Stimulated activated CD4-positive, alpha-beta T cell treated with anti-CD3 and anti-CD28 coated beads, Interleukin-2, amount 100 ng/mL, for 48 hours (primary cell): ENCODE results near the gene UBAP1L.
"Not testable (repeated sequence)": the region's sequence is repeated elsewhere in the genome, so short reads cannot be mapped to it uniquely, and the experiment has no call there.

Source experiments
- DNase-seq, 2 donors: peaks; one replicate each; pipeline ENCODE4 v3.0.0-alpha.2; 2020

Gene UBAP1L

GRCh38 chr15:65115086-65115485 is at the start of gene UBAP1L:
Gene UBAP1L (minus strand): TSS chr15:65115200. CDS start chr15:65106215, 8,985 bp downstream.
- no peak for DNase-seq

DNA sequence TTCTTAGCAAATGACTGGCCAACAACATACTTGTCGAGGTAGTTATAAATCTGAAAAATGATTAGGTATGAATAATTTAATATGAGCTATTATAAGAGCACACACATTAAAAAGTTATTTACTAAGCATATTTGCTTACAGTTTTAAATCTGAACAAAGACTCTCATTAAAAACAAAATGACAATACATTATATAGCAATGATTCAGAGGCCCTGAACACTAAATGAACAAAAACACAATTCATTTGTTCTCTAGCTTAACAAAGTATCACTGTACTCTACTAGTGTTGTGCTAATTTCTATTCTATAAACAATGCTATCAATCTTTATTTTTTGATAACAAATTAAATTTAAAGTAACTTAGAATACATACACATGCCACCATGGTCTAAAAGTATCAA is 49.1 kb upstream of the UBAP1L start:
- DNase-seq, result no peak

DNA sequence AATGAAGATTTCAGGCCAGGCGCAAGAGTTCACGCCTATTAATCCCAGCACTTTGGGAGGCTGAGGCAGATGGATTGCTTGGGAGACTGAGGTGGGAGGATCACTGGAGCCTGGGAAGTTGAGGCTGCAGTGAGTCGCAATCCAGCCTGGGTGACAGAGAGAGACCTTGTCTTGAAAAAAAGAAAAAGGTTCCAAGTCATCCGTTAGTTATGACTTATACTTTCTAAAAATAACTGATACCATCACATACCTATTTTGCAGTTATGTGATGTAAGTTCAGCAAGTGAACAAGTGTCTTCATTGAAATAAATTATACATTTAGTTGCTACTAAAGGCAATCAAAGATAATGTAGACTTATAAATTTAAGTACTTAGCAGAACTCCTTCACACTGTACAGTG is 48.0 kb upstream of the UBAP1L start:
- no peak for DNase-seq

DNA sequence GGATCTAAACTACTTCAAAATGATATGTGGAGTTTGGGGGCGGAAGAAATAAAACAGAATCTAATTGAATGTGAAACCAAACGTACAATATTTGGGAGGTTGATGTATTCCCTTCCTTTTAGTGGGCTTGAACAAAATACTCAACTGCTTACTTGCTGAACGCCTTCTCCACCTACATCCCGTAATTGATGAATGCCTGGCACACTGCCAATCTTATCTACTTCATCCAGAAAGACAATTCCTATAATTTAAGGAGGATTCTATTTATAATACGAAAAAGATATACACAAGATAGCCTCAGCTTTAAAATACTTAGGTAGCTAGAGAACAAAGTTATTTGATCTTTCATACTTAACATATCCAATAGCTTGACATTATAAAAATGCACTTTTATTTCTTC is 41.7 kb upstream of the UBAP1L start:
- no peak for DNase-seq

GRCh38 chr15:65154720-65155119 is 39.7 kb upstream of the UBAP1L start:
- no peak for DNase-seq

DNA sequence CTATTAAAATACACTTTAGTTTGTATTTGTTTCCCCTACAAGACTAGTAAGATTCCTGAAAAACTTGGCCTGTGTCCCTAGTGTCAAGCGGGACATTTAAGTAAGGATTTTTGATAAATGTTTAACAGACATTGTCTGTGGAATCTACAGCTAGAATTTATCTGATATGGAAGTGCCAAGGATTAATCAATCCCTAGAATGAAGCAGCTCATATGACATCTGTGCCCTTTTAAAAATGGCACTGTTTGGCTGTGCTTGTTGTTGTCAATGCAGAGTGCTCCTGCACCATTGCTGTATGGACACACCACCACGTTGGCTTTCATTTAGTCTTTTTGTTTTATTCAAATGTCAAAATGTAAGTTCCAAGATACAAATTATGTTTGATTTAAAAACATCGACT is 32.9 kb upstream of the UBAP1L start:
- no peak for DNase-seq

- no peak for DNase-seq
Observed at GRCh38 chr15:65146438-65146837, 31.4 kb upstream of the UBAP1L start.

DNA sequence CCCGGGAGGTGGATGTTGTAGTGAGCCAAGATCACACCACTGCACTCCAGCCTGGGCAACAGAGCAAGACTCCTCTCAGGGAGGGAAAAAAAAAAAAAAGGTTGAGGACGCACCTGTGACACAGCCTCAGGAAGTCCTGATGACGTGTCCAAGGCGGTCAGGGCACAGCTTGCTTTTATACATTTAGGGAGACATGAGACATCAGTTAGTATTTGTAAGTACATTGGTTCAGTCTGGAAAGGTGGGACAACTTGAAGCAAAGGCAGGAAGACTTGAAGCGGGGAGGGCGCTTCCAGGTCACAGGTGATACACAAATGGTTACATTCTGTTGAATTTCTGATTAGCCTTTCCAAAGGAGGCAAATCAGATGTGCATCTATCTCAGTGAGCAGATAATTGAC is 23.6 kb upstream of the UBAP1L start:
- not testable (repeated sequence) for DNase-seq

DNA sequence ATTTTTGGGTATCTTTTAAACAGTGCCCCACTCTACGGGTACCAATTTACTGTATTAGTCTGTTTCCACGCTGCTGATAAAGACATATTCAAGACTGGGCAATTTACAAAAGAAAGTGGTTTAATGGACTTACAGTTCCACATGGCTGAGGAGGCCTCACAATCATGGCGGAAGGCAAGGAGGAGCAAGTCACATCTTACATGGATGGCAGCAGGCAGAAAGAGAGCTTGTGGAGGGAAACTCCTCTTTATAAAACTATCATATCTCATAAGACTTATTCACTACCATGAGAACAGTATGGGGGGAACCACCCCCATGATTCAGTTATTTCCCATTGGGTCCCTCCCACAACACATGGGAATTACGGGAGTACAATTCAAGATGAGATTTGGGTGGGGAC is 22.9 kb upstream of the UBAP1L start:
- not testable (repeated sequence) for DNase-seq

- not testable (repeated sequence) for DNase-seq
Observed at GRCh38 chr15:65137089-65137488, 22.1 kb upstream of the UBAP1L start.

DNA sequence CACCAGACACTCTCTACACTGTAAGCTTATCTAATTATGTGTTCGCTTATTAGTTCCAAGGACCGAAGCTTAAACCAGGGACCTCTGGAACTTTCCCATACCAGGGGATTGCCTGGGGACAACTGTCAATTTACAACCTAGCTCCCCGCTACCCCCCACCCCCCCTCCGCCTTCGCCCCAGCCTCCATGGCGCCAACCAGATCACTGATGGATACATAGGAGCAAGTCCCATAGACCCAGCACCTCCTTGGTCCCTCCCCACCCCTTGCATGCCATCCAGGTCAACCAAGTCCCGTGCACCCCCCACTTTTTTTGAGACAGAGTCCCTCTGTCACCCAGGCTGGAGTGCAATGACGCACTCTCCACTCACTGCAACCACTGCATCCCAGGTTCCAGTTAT is 19.5 kb upstream of the UBAP1L start:
- no peak for DNase-seq

- DNase-seq, result peak; percentile 63 to 70
Observed at GRCh38 chr15:65133548-65134200, 18.7 kb upstream of the UBAP1L start, which contains the start of gene PDCD7. Gene PDCD7 (minus strand): TSS chr15:65133808. CDS start chr15:65133781, 27 bp downstream.

GRCh38 chr15:65132878-65133547 is 18.0 kb upstream of the UBAP1L start:
- peak; percentile 10 to 14 for DNase-seq

DNA sequence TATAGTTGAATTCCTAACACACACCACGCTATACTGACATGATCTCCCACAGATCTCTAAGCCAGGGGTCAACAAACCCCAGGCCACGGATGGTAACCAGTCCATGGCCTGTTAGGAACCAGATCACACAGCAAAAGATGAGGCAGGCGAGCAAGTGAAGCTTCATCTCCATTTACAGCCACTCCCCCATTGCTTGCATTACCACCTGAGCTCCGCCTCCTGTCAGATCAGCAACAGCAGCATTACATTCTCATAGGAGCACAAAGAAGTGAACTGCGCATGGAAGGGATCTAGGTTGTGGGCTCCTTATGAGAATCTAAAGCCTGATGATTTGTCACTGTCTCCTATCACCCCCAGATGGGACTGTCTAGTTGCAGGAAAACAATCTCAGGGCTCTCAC is 15.9 kb upstream of the UBAP1L start:
- DNase-seq, result no peak

DNA sequence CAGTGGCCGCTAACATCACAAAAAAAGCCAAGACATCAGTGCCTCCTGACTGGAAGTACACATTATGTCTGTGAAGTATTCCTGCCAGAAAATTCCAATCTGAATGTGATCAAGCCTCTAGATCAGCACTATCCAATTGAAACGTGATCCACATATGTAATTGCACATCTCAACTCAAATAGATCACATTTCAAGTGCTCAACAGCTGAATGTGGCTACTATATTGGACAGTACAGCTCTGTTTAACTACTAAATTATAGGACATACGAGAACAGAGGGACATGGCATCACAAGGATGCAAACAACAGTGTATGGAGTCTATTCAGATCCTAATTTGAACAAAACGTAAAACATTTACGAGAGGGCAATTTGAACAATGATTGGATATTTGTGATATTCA is 542 bp upstream of the UBAP1L start:
- no peak for DNase-seq

GRCh38 chr15:65110676-65111292 is 4.2 kb downstream of the UBAP1L start:
- DNase-seq, result no peak

DNA sequence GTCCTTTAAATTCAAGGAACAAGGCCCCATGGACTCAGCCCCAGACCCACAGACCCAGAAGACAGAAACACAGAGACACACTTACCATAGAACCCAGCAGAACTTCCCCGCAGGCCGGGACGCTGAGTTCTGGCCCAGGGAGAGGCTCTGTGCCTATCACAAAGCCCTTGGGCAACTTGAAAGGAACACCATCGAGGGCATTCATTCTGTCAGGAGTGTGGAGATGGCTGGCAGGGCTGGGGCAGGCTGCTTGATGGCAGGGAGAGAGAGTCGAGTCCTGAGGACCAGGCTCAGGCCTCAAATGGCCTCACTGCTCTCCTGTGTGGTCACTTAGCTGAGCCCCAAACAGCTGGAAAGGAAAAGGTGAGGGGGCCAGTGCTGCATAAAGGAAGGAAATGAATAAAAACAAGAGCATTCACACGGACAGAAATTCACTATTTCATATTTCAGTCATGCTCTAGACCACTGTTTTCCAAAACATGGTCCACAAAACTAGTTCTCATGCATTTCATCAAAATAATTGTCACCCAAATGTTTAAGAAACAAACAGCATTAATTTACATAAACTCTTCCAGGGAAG is 8.9 kb downstream of the UBAP1L start:
- DNase-seq, result no peak

DNA sequence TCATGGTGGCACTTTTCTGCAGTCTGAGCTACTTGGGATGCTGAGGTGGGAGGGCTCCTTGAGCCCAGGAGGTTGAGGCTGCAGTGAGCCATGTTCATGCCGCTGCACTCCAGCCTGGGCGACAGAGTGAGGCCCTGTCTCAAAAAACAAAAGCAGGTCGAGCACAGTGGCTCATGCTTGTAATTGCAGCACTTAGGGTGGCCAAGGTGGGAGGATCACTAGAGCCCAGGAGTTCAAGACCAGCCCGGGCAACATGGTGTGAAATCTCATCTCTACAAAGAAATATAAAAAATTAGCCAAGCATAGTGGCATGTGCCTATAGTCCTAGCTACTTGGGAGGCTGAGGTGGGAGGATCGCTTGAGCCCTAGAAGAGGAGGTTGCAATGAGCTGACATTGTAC is 10.0 kb downstream of the UBAP1L start:
- DNase-seq, result no peak

DNA sequence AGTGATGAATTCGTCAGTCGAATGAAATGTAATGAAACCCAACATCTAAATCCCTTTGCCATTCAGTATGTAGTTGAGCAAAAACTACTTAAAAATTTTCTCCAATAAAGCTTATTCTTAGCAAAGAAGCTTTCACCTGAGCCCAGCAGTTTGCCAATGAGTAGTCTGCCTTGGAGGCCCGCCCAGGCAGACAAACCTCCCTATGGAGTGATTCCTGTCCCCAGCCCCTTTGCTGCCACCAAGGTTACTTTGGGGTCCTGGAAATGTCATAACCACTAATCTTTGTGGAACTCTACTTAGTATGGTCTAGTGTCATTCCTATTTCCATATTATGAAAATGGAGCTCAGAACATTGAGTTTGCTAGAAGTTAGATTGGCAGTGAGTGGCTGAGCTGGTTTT is 12.1 kb downstream of the UBAP1L start:
- no peak for DNase-seq

DNA sequence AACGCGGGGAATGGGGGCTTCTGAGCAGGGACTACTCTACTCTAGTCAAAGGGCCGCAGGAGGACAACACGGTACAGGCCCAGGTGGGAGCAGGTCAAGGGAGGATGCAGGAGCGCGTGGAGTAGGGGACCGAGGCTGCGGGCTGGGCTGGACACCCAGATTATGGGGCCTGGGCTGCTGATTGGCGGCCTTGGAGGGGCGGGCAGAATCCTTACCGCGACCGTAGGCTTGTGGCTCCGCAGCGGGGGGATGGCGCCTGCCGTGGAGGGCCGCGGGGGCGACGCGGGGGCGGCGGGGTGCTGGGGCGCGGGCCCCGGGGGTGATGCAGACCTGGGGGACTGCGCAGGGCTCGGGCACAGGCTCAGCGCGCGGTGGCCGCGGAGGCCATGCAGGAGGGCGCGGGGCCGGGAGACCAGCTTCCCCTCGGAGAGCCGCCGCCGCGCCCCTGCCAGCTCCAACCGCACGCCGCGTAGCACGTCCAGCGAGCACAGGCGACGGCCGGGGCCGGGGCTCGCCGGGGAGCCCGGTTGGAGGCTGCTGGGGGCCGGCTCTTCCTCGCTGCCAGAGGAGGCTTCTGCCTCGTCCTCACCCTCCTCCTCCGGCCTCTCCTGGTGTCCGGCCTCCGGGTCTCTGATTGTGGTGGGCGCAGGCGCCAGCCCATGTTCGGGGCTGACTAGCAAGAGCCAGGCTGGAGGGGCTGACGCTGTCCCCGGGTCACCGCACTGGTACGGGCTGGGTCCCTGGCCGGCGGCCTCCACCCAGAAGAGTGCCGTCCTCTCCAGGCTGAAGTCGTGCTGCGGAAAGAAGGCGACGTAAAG is 12.9 kb downstream of the UBAP1L start:
- DNase-seq, result no peak

DNA sequence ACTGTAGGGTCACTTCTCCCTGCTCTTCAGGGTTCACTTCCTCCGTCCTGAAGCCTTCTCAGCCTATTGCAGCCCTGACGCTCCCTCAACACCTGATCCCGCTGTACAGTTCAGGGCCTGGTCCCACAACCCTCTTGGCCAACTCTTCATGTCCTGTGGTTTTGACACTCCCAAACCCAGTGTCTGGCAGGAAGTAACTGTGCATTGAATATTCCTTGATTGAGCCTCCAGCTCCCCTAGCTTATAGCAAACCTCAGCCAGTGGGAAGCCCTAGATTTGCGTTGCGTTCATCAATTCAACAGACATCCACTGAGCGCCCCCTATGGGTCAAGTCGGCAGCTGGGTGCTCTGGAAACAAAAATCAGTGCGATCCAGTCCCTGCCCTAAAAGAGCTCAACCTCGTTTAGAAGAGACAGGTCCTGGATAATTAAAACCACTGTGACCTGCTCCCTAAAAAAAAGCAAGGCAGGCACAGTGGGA is 13.5 kb downstream of the UBAP1L start:
- DNase-seq, result peak; percentile 64 to 66

- no peak for DNase-seq
Observed at GRCh38 chr15:65100442-65100841, 14.6 kb downstream of the UBAP1L start.

- not testable (repeated sequence) for DNase-seq
Observed at GRCh38 chr15:65099801-65100200, 15.2 kb downstream of the UBAP1L start.
